ENCODE data around the gene TNNT3.

Gene TNNT3

GRCh38 chr11:1877211-1878136 is 42.0 kb upstream of the TNNT3 start:
- Histone ChIP-seq H3K4me1 (peaks cover 0 to 65% (median 32%) of the 10 kb centered on the region in 4 donors), H3K4me3 (no peak overlapping the region), H3K27me3 (peaks cover 0 to 19% of the 10 kb centered on the region in 2 donors), H3K27ac (peak overlapping the region; percentile 50 to 68), H3K9me3 (no peaks in the 10 kb centered on the region), H3K36me3 (no peaks in the 10 kb centered on the region)
- TF ChIP-seq, protein P1, sequence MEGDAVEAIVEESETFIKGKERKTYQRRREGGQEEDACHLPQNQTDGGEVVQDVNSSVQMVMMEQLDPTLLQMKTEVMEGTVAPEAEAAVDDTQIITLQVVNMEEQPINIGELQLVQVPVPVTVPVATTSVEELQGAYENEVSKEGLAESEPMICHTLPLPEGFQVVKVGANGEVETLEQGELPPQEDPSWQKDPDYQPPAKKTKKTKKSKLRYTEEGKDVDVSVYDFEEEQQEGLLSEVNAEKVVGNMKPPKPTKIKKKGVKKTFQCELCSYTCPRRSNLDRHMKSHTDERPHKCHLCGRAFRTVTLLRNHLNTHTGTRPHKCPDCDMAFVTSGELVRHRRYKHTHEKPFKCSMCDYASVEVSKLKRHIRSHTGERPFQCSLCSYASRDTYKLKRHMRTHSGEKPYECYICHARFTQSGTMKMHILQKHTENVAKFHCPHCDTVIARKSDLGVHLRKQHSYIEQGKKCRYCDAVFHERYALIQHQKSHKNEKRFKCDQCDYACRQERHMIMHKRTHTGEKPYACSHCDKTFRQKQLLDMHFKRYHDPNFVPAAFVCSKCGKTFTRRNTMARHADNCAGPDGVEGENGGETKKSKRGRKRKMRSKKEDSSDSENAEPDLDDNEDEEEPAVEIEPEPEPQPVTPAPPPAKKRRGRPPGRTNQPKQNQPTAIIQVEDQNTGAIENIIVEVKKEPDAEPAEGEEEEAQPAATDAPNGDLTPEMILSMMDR (IDR thresholded peaks at IDR 0.05), result no peak
- peak; percentile 53 to 86 for DNase-seq
- intact Hi-C loops (cut with DNase I; ENCODE audit: low total_unique reads), result loop anchor here (5.0 kb wide), 1 partner anchor 40 kb away; the partner anchor contains the start of gene TNNI2

DNA sequence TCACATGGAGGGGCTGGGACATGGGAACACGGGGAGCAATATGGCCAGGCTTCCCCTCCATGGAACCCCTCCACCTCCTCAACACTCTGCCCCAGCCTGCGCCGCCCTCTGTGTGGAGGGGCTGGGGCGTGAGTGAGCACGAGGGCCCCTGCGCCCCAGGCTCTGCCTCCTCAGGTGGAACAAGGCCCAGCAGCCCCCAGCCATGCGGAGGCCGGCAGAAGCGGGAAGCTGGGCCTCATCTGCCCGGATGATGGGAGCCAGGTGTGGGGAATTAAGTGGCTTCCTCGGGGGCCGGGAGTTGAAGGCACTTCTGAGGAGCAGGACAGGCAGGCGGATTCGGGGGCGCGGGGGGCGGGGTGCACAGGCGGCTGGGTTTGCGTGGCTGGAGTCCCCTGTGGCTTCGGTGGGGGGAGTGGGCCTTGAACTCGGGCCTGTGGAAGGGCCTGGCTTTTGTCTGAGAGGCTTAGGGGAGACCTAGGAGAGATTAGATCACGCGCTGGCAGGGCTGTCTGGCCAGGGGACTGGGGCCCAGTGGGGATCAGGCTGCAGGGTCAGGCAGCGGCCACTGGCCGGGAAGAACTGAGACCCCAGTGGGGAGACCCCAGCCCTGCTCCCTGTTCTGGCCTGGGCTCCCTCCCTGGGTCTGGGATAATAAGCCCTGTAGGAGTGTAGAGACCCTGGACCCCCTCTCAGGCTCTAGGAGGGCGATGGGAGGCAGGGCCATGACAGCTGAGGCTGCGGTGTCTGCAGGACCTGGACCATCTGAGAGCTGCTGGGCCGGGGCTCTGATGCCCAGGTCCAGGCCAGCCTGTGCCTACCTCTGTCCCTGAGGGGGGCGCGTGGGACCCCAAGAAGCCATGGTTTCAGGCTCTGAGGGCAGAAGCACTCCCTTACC is 41.1 kb upstream of the TNNT3 start:
- peak overlapping the region; percentile 29 to 68 for H3K27ac ChIP-seq
- H3K27me3 ChIP-seq, result peaks cover 0 to 13% of the 10 kb centered on the region in 2 donors
- peak; percentile 19 to 65 for DNase-seq
- H3K36me3 ChIP-seq, result peaks cover 0 to 1% (median 0%) of the 10 kb centered on the region in 3 donors
- intact Hi-C loops (cut with DNase I; ENCODE audit: low total_unique reads), result loop anchor here (5.0 kb wide), 1 partner anchor 41 kb away; the partner anchor contains the start of gene TNNI2
- TF ChIP-seq, protein P1 (IDR thresholded peaks at IDR 0.05), result no peak
- no peaks in the 10 kb centered on the region for H3K9me3 ChIP-seq
- no peak overlapping the region for H3K4me3 ChIP-seq
- H3K4me1 ChIP-seq, result peaks cover 0 to 60% (median 32%) of the 10 kb centered on the region in 4 donors

- intact Hi-C loops (cut with DNase I; ENCODE audit: low total_unique reads), result loop anchor here (5.0 kb wide), 1 partner anchor 42 kb away; the partner anchor contains the start of gene TNNI2
- TF ChIP-seq, protein P1 (IDR thresholded peaks at IDR 0.05), result no peak
- peaks cover 0 to 8% (median 4%) of the 10 kb centered on the region in 3 donors for H3K36me3 ChIP-seq
- peaks cover 0 to 13% of the 10 kb centered on the region in 2 donors for H3K27me3 ChIP-seq
- H3K4me3 ChIP-seq, result no peak overlapping the region
- peaks cover 0 to 60% (median 32%) of the 10 kb centered on the region in 4 donors for H3K4me1 ChIP-seq
- no peaks in the 10 kb centered on the region for H3K9me3 ChIP-seq
- H3K27ac ChIP-seq, result peak overlapping the region; percentile 67 to 79
- peak in 1 of 2 donors; percentile 64 for DNase-seq
These were observed 40.1 kb upstream of the TNNT3 start for GRCh38 chr11:1879342-1879940.

DNA sequence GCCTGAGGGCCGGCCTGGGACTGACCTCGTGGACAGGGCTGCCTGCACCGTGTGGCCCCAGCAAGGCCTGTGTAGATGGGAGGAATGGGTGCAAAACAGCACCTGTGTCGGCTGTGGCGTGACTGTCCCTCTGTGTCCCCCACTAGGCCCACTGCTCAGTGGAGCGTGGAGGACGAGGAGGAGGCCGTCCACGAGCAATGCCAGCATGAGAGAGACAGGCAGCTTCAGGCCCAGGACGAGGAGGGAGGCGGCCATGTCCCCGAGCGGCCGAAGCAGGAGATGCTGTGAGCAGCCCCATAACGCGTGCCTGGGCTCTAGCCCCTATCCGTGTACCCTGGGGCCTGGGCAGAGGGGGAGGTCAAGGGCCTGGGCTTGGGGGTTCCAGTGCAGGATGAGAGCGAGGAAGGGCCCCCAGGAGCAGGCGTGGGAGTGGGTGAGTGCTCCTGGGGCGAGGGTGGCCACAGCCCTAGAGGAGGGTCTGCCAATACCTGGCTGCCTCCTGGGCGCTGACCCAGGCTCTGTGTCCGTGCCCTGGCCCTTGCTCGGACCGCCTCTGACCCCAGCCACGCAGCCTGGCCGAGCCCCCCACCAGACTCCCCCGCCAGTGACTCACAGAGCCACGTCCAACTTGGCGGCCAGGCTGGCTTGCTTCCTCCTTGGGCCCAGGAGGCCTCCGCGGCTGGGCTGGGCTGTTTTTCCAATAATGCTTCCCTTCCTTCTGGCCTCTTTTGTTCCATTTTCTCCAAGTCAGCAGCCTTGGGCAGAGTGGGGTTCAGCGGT is 39.4 kb upstream of the TNNT3 start:
- H3K9me3 ChIP-seq, result no peaks in the 10 kb centered on the region
- peak; percentile 79 to 83 for DNase-seq
- intact Hi-C loops (cut with DNase I; ENCODE audit: low total_unique reads), result loop anchor here (5.0 to 10.0 kb wide), 2 partner anchors 43 to 275 kb away; partner anchors contain the start of gene TNNI2
- TF ChIP-seq, protein P1 (IDR thresholded peaks at IDR 0.05), result no peak
- H3K36me3 ChIP-seq, result peaks cover 0 to 11% (median 8%) of the 10 kb centered on the region in 3 donors
- H3K4me1 ChIP-seq, result peaks cover 0 to 57% (median 32%) of the 10 kb centered on the region in 4 donors
- H3K4me3 ChIP-seq, result no peak overlapping the region
- peak overlapping the region; percentile 67 to 79 for H3K27ac ChIP-seq
- H3K27me3 ChIP-seq, result peaks cover 0 to 7% of the 10 kb centered on the region in 2 donors

All from tibial artery (tissue), 4 donors.